HG02588 (cell line): ENCODE measurements around the gene SDK1.

Source experiments
- ATAC-seq: cut with Tn5 transposase; IDR thresholded peaks from one replicate; pipeline ENCODE4 v1.9.1; 2021; ENCODE audit warnings: mild to moderate bottlenecking, moderate library complexity; ENCODE audit not compliant: unreplicated experiment

SDK1 gene

GRCh38 chr7:3451701-3452100, 150.6 kb downstream of the SDK1 start:
- ATAC-seq: no peak

GRCh38 chr7:3453398-3453797, 152.3 kb downstream of the SDK1 start:
- ATAC-seq: no peak

GRCh38 chr7:3455806-3456595, 154.9 kb downstream of the SDK1 start:
- ATAC-seq: no peak

- ATAC-seq: no peak
These were observed 158.1 kb downstream of the SDK1 start for GRCh38 chr7:3459111-3459510.

- ATAC-seq: no peak
These were observed 160.9 kb downstream of the SDK1 start for GRCh38 chr7:3461923-3462322.

DNA sequence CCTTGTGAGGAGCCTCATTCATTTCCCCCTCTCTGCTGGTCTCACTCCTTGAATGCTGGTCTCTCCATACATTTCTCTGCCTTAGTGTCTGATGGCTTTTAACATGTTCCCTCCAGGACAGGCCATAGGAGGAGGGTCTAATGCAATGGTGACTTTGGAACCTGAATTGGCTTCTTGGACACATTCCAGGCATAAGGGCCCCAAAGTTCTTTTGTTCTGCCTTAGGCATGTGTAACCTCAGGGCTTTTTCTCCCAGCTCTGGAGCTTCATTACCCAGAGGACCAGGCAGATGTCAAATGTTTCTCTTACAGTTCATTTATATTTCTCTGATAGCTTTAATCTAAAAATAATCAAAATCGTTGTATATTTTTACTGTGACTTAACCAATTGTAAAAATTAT, 162.6 kb downstream of the SDK1 start:
- ATAC-seq: no peak

- no peak for ATAC-seq
These were observed 164.0 kb downstream of the SDK1 start for GRCh38 chr7:3464900-3465622.

- no peak for ATAC-seq
These were observed 165.2 kb downstream of the SDK1 start for GRCh38 chr7:3466261-3466660.

DNA sequence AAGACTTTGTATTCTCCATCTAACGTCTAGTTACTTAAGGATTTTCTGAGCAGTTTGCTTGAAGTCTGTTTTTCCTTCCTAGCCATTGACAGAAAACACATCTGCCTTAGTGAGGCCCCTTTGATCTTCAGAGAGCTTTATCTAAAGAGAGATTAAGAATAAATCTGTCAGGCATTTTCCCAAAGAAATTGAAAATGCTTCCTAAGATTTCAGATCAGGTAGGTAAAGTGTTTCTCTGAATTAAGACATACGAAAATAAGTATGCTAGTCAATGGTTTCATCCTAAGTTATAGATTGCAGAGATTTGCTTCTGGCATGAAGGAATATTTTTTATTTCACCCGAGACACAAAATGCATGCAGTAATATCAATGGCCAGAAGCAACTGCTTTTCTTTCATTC, 168.6 kb downstream of the SDK1 start:
- no peak for ATAC-seq

- ATAC-seq: no peak
These were observed 179.1 kb downstream of the SDK1 start for GRCh38 chr7:3480197-3480596.

DNA sequence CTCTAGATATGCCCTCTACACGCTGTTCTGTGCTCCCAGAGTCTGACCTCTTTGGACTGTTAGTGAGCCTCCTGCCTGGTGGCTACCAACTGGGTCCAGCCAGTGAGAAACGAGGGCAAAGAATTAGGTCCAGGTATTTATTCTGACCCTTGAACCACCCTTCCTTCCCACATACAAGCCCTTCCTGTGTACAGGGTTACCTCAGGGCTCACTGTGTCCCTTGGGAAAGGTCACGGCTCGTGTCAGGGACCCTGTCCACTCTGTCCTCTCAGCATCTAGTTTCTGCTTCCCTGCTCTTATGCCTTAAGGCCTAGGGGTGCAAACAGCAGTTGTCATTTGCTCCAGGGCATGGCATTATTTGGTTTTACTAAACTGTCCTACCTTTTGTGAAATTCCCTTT, 180.4 kb downstream of the SDK1 start:
- ATAC-seq: no peak

DNA sequence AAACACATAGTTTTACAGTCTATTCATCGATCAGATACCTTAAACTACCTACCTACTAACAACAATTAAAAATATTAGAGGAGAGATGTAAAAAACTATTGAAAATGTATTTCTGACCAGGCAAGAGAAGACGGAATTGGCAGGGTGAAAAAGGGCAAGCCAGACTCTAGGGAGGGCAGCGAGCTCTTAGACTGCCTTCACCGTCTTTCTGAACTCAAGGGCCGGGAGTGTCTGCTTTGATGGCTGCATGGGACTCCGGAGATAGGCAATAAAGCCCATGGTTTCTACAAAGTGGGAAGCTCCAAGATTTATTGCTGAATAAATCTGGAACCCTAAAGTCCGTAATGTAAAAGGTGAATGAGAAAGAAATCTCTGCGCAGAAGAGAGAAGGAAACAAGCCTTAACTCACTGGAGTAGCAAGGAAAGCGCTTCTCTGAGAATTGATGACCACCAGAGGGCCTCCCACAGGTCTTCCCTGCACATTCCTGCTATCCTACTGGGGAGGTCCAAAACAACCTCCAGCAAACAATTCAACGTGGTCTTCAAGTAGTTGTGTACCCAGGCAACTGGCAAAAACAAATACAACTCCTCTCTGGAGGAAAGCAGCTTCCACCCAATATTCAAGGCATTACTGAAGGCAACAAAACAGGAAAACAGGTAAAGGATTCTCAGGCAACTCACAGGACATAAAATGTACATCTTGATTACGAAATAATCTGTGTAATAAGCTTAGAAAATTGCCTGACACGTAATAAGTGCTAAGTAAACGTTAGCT, 181.3 kb downstream of the SDK1 start:
- no peak for ATAC-seq

DNA sequence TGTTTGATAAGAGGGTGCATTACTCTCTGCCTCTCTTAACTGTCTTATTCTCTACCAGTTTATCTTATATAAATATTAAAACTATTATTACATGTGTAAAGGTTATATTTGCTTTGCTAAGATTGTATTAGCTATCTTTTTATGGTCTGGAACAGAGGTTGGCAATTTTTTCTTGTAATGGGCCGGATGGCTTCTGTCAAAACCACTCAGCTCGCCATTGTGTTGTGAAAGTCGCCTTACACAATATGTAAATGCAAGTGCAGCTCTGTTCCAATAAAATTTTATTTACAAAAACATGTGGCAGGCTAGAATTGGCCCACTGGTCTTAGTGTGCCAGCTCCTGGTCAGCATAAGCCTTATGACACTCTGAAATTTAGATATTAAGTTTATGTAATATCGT, 185.8 kb downstream of the SDK1 start:
- no peak for ATAC-seq

- no peak for ATAC-seq
These were observed 187.8 kb downstream of the SDK1 start for GRCh38 chr7:3488829-3489228.

GRCh38 chr7:3493499-3493898, 192.4 kb downstream of the SDK1 start:
- no peak for ATAC-seq

- no peak for ATAC-seq
These were observed 193.9 kb downstream of the SDK1 start for GRCh38 chr7:3494947-3495346.

DNA sequence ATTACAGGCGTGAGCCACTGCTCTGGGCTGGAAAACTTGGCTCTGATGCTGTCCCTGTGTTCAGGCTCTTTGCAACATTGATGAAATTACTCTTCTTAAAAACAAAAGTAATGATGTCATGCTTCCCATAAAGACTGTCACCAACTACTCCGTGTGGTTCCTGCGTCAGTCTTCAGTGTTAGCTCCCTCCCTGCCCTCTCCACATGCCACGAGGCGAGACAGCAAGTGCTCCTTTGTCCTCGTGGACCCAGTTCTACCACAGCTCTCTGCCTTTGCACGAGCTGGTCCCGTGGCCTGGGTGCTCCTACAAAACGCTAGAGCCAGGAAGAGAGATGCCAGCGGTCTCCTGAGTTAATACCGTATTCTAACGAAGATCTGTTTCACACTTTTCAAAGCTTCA, 194.5 kb downstream of the SDK1 start:
- ATAC-seq: no peak

- no peak for ATAC-seq
These were observed 194.9 kb downstream of the SDK1 start for GRCh38 chr7:3495954-3496353.

- no peak for ATAC-seq
These were observed 196.7 kb downstream of the SDK1 start for GRCh38 chr7:3497796-3498195.

GRCh38 chr7:3501671-3502070, 200.6 kb downstream of the SDK1 start:
- ATAC-seq: no peak

DNA sequence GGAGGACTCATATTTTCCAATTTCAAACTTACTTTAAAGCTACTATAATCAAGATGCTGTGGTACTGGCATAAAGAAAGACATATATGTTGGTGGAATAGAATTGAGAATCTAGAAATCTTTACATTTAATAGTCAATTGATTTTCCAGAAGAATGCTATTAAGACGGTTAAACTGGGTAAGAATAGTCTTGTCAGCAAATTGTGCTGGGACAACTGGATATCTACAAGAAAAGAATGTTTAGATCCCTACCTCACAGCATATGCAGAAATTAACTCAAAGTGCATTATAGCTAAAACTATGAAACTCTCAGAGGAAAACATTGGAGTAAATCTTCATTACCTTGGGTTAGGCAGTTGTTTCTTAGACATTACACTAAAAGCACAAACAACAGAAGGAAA, 203.3 kb downstream of the SDK1 start:
- no peak for ATAC-seq
